K562 treated with DMSO at 1 percent for 48 hours (cell line): Measurements from ENCODE around the gene CEP76. TPM values are rescaled to one million over a fixed set of nuclear protein-coding genes. Genes with fewer than 3 reads are reported as not detected.

ENCODE experiments used
- total RNA-seq: library from RNA; unstranded; fragments of 300-600 nt; gene quantifications from 2 replicates; pipeline ENCODE4 v1.2.3, GENCODE V29; 2022; ENCODE audit warnings: low replicate concordance; ENCODE audit errors: extremely low read depth

Gene CEP76
- not detected in 2 replicates for total RNA-seq

DNA sequence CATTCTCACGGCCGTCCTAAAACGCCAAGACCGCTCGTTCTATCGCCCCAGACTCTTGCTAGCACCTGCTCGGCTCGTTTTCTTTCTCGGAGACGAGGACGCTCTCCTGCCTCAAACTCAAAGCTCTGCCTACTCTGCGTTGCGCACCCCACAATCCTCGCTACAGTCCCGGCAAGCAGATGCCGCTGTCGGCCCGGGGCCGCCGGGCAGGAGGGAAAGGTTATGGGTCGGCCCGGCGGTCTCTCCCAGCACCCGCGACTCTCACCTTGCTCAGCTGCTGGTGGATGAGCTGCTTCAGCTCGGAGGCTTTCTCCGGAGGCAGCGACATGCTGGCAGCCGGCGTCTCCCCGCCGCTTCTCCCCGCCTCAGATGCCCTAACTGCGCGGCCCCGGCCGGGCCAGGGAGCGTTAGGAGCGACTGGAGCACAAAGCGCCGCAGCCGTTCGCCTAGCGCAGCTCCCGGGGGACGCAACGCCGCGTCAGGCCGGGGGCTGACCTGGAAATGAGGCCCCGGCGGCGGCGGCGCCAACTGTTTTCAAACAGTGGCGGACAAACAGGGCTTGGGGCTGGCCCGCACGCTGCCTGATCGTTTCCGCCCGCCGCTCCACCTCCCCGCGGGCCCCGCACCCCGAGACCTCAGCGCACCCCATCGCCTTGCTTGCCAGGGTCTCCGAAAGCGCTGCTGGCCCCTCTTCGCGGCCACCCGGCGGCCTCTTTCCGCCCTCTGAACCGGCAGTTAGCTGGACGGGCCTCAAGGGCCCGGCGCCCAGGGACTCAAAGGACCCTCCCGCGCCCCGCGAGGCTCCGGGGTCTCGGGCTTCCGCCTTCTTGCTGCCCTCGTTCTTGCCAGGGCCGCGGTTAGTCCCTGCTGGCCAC lies at the start of gene CEP76, which contains the start of gene PSMG2:
TSS of gene CEP76 (minus strand) at position 503 of the 875 bp plus-strand sequence. CDS start at position 328, 175 bp downstream.
TSS of gene PSMG2 (plus strand) at position 822 of the 875 bp plus-strand sequence. CDS start 66 bp downstream, outside the sequence.

DNA sequence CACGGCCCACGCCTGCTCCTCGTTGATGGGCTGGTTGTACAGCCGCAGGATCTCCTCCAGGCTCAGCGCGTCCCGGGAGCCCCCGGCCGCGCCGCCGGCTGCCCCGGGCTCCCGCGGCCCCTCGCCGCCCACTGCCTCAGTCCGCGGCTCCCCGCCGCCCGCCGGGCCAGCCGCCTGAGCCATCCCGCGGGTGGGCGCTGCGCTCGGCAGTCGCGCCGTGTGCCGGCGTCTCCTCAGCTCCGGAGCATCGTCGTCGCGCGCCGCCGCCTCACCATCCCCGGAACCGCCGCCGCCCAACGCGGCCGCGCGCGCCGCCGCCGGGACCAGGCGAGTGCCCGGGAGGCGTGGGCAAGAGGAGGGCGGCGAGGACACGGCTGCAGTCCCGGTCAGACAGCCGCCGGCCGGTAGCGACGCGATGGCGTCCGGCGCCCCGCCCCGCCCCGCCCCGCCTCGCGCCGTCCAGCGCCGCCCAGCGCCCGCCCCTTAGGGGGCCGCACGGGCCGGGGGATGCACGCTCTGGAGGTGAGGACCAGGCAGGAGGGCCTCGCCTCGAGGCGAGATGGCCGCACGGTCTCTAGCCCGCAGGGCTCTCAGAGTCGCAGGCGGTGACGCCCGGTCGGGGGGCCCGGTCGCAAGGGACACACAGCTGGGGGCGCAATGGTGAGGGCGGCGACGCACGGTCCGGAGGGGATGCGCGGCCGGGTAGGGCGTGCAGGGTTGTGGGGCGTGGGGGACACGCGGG lies 44.7 kb downstream of the CEP76 start, which contains the start of gene SPIRE1:
TSS of gene SPIRE1 (minus strand) at position 424 of the 742 bp plus-strand sequence. CDS start at position 183, 241 bp downstream.

Other genes starting within 250 kb of the CEP76 start
- not detected in 2 replicates for gene SPIRE1, start 44.6 kb downstream of the CEP76 start, total RNA-seq
- not detected in 2 replicates for gene PSMG2, start 319 bp upstream of the CEP76 start, total RNA-seq
- not detected in 2 replicates for gene PTPN2, start 181.5 kb upstream of the CEP76 start, total RNA-seq
- not detected in 2 replicates for gene SEH1L, start 245.3 kb upstream of the CEP76 start, total RNA-seq